Panc1 (cell line): ENCODE measurements around the gene ARMS2. TPM values are rescaled to one million over a fixed set of nuclear protein-coding genes. Genes with fewer than 3 reads are reported as not detected.

Experiments used
- ATAC-seq: fragments of 200-7000 bp; cut with Tn5 transposase; 2 replicates; pipeline ENCODE4 v1.9.1; 2020; ENCODE audit warnings: mild to moderate bottlenecking, moderate library complexity
- Bru-seq: library from RNA; stranded (reverse); fragments of 400-500 nt; gene quantifications from one replicate; lab custom pipeline; 2021; lab: Mats Ljungman, UMichigan
- BruChase-seq, 2 experiments: library from RNA; stranded (reverse); fragments of 400-500 nt; gene quantifications; one replicate each; lab custom pipeline; 2021; lab: Mats Ljungman, UMichigan
- BruUV-seq: library from RNA; stranded (reverse); fragments of 400-500 nt; replicated peaks from 2 replicates; lab custom pipeline; 2021; lab: Mats Ljungman, UMichigan
- CTCF ChIA-PET: fragments of 300-600 bp; sonication (Branson Sonifier 250); formaldehyde crosslinking; loops from one replicate; lab custom pipeline; 2022; ENCODE audit warnings: antibody characterized with exemption; lab: Charles Lee
- POLR2A ChIA-PET: fragments of 300-600 bp; sonication (Branson Sonifier 250); formaldehyde crosslinking; loops from one replicate; lab custom pipeline; 2022; ENCODE audit warnings: antibody characterized with exemption; lab: Charles Lee
- DNase-seq: peaks from one replicate; pipeline ENCODE4 v3.0.0-alpha.2; 2010; ENCODE audit warnings: low read depth, low spot score
- H3K27ac ChIP-seq: 2 replicates; pipeline ENCODE4 v1.5.1; 2011; ENCODE audit warnings: mild to moderate bottlenecking, low read length, inconsistent platforms
- H3K27me3 ChIP-seq: fragments of 200-500 bp; sonication (Bioruptor generic); 2 replicates; pipeline ENCODE4 v1.6.0; 2014; ENCODE audit warnings: low read length, inconsistent platforms; ENCODE audit not compliant: control insufficient read depth, insufficient read depth
- H3K36me3 ChIP-seq: fragments of 200-500 bp; sonication (Bioruptor generic); 2 replicates; pipeline ENCODE4 v1.5.1; 2014; ENCODE audit warnings: inconsistent platforms, mild to moderate bottlenecking, low read length, moderate library complexity; ENCODE audit not compliant: control insufficient read depth, insufficient read depth
- H3K4me1 ChIP-seq: 2 replicates; pipeline ENCODE4 v1.5.1; 2011; ENCODE audit warnings: inconsistent platforms, mild to moderate bottlenecking, low read length, moderate library complexity; ENCODE audit not compliant: control insufficient read depth, insufficient read depth
- H3K4me3 ChIP-seq, 2 experiments: 2 replicates each; pipeline ENCODE4 v1.5.1; 2011 to 2012; ENCODE audit warnings: low read depth in 2 of 2, low read length in 2 of 2, mild to moderate bottlenecking in 2 of 2, inconsistent platforms in 1 of 2, moderate library complexity in 1 of 2
- H3K9me3 ChIP-seq: fragments of 200-500 bp; sonication (Bioruptor generic); 2 replicates; pipeline ENCODE4 v1.5.1; 2014; ENCODE audit warnings: low read depth, mild to moderate bottlenecking, inconsistent platforms, low read length, moderate library complexity; ENCODE audit not compliant: control insufficient read depth, insufficient read depth
- POLR2AphosphoS5 ChIP-seq: IDR thresholded peaks from 2 replicates; pipeline ENCODE4 v1.6.1; 2012; ENCODE audit warnings: mild to moderate bottlenecking, low read depth, low read length, moderate library complexity
- SIN3A ChIP-seq: IDR thresholded peaks from 2 replicates; pipeline ENCODE4 v1.6.1; 2012; ENCODE audit warnings: low read depth, mild to moderate bottlenecking, low read length, moderate library complexity, borderline replicate concordance; ENCODE audit not compliant: insufficient read depth
- TCF7L2 ChIP-seq: IDR thresholded peaks from 2 replicates; pipeline ENCODE4 v1.6.1; 2011; ENCODE audit warnings: mild to moderate bottlenecking, low read depth, low read length, inconsistent platforms
- in situ Hi-C: cut with HindIII; loops from 2 replicates; pipeline ENCODE4 v1.10.0; 2016; ENCODE audit warnings: low sequenced_read_pairs, low pct_unique_long_range_greater_than_20kb
- intact Hi-C: fragments of 100-400 bp; cut with micrococcal nuclease; formaldehyde crosslinking; loops from one replicate; pipeline ENCODE4 v1.10.0; 2022; ENCODE audit not compliant: unreplicated experiment
- long read RNA-seq: library from polyadenylated mRNA; unstranded; transcript quantifications from one replicate; pipeline ENCODE4 v2.0.0, GENCODE V29; 2021; ENCODE audit not compliant: unreplicated experiment
- polyA plus RNA-seq: library from polyadenylated mRNA; unstranded; fragments of >200 nt; gene quantifications from one replicate; pipeline ENCODE4 v1.2.1, GENCODE V29; 2012; ENCODE audit warnings: missing spikeins; ENCODE audit not compliant: insufficient read length
- total RNA-seq: library from RNA; stranded (reverse); gene quantifications from one replicate; pipeline ENCODE4 v1.2.1, GENCODE V29; 2021; ENCODE audit not compliant: unreplicated experiment
- TF ChIP-seq, protein P1 (sequence below), 2 experiments: IDR thresholded peaks; 2 replicates each; pipeline ENCODE4 v1.6.1; 2011 to 2012; ENCODE audit warnings: low read depth in 2 of 2, control low read depth in 1 of 2, low read length in 1 of 2, mild to moderate bottlenecking in 1 of 2, moderate library complexity in 1 of 2; ENCODE audit not compliant: insufficient read depth in 1 of 2
- TF ChIP-seq, protein P2 (sequence below): fragments of 450-650 bp; IDR thresholded peaks from 2 replicates; pipeline ENCODE4 v1.5.1; 2017; ENCODE audit warnings: mild to moderate bottlenecking

ARMS2 gene, protein sequence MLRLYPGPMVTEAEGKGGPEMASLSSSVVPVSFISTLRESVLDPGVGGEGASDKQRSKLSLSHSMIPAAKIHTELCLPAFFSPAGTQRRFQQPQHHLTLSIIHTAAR
- total RNA-seq = not detected
- polyA plus RNA-seq = not detected
- percentile 37 among the genes with signal in this experiment for Bru-seq, nascent RNA
- BruChase-seq, experiment 1, labeled RNA remaining after a 2-hour chase = percentile 27 among the genes with signal in this experiment
- percentile 27 among the genes with signal in this experiment for BruChase-seq, experiment 2, labeled RNA remaining after a 6-hour chase
- long read RNA-seq = 0 reads

- no TSS peak for BruUV-seq
- POLR2A ChIA-PET = interaction anchor here (0.7 kb wide), 1 partner anchor 64 kb away, joined by 7 read pairs; no protein-coding TSS in a partner anchor
- intact Hi-C loops = loop anchor here (10.0 kb wide), 1 partner anchor 110 kb away; the partner anchor contains the start of gene DMBT1
Measured at GRCh38 chr10:122454603-122455080, at the start of gene ARMS2. ARMS2 (plus strand) TSS chr10:122454653; CDS start chr10:122454728, 75 bp downstream.

DNA sequence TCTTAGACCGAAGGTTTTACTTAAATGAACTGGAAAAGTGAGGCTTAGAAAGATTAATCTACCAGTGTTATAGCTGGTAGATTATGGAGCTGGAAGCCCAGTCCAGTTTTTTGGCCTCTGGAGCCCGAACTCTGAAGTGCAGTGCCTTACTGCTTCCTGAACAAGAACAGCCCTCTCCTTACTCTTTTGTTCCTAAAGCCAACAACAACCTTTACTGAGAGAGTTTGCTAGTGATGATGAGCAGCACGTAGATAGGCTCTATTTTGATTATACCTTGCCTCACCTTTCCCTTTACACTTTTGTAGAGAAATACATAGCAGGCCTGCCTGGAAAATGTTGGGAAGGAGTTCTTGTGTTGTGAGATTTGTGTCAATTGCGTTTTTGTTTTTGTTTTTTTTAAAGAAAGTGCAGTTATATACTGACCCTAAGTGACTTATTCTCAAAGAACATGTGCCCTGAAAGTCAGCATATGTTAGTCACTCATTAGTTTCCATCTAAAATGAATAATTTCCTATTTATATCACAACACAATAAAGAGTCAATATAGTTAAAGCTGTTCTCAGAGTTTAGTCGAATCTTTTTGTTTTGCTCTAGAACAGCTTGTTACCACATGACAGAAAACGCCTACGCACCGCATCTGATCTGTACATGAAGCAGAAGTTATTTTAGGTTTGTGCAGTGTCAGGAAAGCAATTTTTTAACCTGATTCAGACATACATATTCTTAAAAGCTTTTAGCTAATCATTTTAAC lies 46.9 kb upstream of the ARMS2 start:
- Histone ChIP-seq H3K36me3 (peaks cover 49% of the 10 kb centered on the region), H3K4me3 (no peak overlapping the region), H3K27ac (no peak overlapping the region), H3K4me1 (no peaks in the 10 kb centered on the region), H3K27me3 (no peaks in the 10 kb centered on the region), H3K9me3 (no peaks in the 10 kb centered on the region)
- TF ChIP-seq POLR2AphosphoS5 = no peak
- TF ChIP-seq, protein P1, sequence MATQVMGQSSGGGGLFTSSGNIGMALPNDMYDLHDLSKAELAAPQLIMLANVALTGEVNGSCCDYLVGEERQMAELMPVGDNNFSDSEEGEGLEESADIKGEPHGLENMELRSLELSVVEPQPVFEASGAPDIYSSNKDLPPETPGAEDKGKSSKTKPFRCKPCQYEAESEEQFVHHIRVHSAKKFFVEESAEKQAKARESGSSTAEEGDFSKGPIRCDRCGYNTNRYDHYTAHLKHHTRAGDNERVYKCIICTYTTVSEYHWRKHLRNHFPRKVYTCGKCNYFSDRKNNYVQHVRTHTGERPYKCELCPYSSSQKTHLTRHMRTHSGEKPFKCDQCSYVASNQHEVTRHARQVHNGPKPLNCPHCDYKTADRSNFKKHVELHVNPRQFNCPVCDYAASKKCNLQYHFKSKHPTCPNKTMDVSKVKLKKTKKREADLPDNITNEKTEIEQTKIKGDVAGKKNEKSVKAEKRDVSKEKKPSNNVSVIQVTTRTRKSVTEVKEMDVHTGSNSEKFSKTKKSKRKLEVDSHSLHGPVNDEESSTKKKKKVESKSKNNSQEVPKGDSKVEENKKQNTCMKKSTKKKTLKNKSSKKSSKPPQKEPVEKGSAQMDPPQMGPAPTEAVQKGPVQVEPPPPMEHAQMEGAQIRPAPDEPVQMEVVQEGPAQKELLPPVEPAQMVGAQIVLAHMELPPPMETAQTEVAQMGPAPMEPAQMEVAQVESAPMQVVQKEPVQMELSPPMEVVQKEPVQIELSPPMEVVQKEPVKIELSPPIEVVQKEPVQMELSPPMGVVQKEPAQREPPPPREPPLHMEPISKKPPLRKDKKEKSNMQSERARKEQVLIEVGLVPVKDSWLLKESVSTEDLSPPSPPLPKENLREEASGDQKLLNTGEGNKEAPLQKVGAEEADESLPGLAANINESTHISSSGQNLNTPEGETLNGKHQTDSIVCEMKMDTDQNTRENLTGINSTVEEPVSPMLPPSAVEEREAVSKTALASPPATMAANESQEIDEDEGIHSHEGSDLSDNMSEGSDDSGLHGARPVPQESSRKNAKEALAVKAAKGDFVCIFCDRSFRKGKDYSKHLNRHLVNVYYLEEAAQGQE (IDR thresholded peaks at IDR 0.05; ENCODE audit: insufficient read depth in 1 of 2, low read depth in 2 of 2, low read length in 1 of 2) = no peak
- TF ChIP-seq TCF7L2 = no peak
- TF ChIP-seq SIN3A = no peak
- TF ChIP-seq, protein P2, sequence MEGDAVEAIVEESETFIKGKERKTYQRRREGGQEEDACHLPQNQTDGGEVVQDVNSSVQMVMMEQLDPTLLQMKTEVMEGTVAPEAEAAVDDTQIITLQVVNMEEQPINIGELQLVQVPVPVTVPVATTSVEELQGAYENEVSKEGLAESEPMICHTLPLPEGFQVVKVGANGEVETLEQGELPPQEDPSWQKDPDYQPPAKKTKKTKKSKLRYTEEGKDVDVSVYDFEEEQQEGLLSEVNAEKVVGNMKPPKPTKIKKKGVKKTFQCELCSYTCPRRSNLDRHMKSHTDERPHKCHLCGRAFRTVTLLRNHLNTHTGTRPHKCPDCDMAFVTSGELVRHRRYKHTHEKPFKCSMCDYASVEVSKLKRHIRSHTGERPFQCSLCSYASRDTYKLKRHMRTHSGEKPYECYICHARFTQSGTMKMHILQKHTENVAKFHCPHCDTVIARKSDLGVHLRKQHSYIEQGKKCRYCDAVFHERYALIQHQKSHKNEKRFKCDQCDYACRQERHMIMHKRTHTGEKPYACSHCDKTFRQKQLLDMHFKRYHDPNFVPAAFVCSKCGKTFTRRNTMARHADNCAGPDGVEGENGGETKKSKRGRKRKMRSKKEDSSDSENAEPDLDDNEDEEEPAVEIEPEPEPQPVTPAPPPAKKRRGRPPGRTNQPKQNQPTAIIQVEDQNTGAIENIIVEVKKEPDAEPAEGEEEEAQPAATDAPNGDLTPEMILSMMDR = no peak
- ATAC-seq = 0 out of 2 replicates have a peak, but pooled peaks have one; percentile 48
- no TSS peak for BruUV-seq
- in situ Hi-C loops (no loop called here), intact Hi-C loops (no loop called here)
- ChIA-PET POLR2A (no interaction called here), CTCF (no interaction called here)
- DNase-seq = no peak

More at GRCh38 chr10:122454603-122455080, at the start of gene ARMS2:
- CTCF ChIA-PET = no interaction called here
- Histone ChIP-seq H3K4me3 (no peak within 1 kb of the TSS), H3K4me1 (no peaks in the 10 kb centered on the region), H3K36me3 (no peaks in the 10 kb centered on the region), H3K27me3 (no peaks in the 10 kb centered on the region), H3K9me3 (no peaks in the 10 kb centered on the region), H3K27ac (no peak within 1 kb of the TSS)
- ATAC-seq = no peak
- in situ Hi-C loops = no loop called here
- no peak for TF ChIP-seq POLR2AphosphoS5
- TF ChIP-seq, protein P1 (IDR thresholded peaks at IDR 0.05; ENCODE audit: insufficient read depth in 1 of 2, low read depth in 2 of 2, low read length in 1 of 2) = no peak
- TF ChIP-seq SIN3A = no peak
- TF ChIP-seq, protein P2 = no peak
- TF ChIP-seq TCF7L2 = no peak
- no peak for DNase-seq
